ENCODE data around the gene RBM28. TPM values are rescaled to one million over a fixed set of nuclear protein-coding genes. Genes with fewer than 3 reads are reported as not detected.

RBM28 gene
- polyA plus RNA-seq, 1 donor (not counting 4 experiments of a cell fraction or from before 2014, with no cell fraction given) = 36.4 TPM

GRCh38 chr7:128287556-128287955 is 56.2 kb downstream of the RBM28 start:
- no peaks in the 10 kb centered on the region for H3K79me2 ChIP-seq (ENCODE audit: control insufficient read depth, insufficient read depth, low read length)

GRCh38 chr7:128284102-128284501 is 59.6 kb downstream of the RBM28 start:
- dilution Hi-C loops (cut with MboI; ENCODE audit: extremely low pct_ligation_motif_present, low sequenced_read_pairs) = no loop called here
- no peaks in the 10 kb centered on the region for H3K9me1 ChIP-seq (ENCODE audit: control insufficient read depth, extremely low read depth, insufficient read depth, low read length)
- H3K4me1 ChIP-seq (ENCODE audit: control insufficient read depth, extremely low read depth, insufficient read depth, low read length) = no peaks in the 10 kb centered on the region
- H3K9ac ChIP-seq (ENCODE audit: control insufficient read depth, extremely low read depth, insufficient read depth, low read length) = no peak overlapping the region
- no peaks in the 10 kb centered on the region for H3K79me2 ChIP-seq (ENCODE audit: control insufficient read depth, insufficient read depth, low read length)
- H3K36me3 ChIP-seq (ENCODE audit: control insufficient read depth in 2 of 2, extremely low read depth in 1 of 2, insufficient read depth in 2 of 2, low read length in 2 of 2) = peaks cover 0 to 1% of the 10 kb centered on the region in 2 experiments
- no peak overlapping the region for H2AFZ ChIP-seq (ENCODE audit: control insufficient read depth, low read length)
- FAIRE-seq (no peak), DNase-seq (ENCODE audit: low read depth, low spot score) (no peak)
- TF ChIP-seq EZH2 (IDR thresholded peaks at IDR 0.05; ENCODE audit: low read length) = no peak
- TF ChIP-seq, protein P1, sequence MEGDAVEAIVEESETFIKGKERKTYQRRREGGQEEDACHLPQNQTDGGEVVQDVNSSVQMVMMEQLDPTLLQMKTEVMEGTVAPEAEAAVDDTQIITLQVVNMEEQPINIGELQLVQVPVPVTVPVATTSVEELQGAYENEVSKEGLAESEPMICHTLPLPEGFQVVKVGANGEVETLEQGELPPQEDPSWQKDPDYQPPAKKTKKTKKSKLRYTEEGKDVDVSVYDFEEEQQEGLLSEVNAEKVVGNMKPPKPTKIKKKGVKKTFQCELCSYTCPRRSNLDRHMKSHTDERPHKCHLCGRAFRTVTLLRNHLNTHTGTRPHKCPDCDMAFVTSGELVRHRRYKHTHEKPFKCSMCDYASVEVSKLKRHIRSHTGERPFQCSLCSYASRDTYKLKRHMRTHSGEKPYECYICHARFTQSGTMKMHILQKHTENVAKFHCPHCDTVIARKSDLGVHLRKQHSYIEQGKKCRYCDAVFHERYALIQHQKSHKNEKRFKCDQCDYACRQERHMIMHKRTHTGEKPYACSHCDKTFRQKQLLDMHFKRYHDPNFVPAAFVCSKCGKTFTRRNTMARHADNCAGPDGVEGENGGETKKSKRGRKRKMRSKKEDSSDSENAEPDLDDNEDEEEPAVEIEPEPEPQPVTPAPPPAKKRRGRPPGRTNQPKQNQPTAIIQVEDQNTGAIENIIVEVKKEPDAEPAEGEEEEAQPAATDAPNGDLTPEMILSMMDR (optimal IDR thresholded peaks at IDR 0.05 in 1 of 3, IDR thresholded peaks at IDR 0.05 in 1 of 3, conservative IDR thresholded peaks at IDR 0.05 in 1 of 3; ENCODE audit: extremely low read depth in 1 of 3, insufficient read depth in 2 of 3, low read length in 3 of 3) = no peak
- H3K27me3 ChIP-seq (ENCODE audit: control insufficient read depth, extremely low read depth, insufficient read depth, low read length) = no peaks in the 10 kb centered on the region
- H3K27ac ChIP-seq (ENCODE audit: control insufficient read depth, insufficient read depth, low read length) = no peak overlapping the region
- no peaks in the 10 kb centered on the region for H4K20me1 ChIP-seq (ENCODE audit: control insufficient read depth, extremely low read depth, insufficient read depth, low read length)
- H3K4me2 ChIP-seq (ENCODE audit: control insufficient read depth, extremely low read depth, insufficient read depth, low read depth, low read length) = no peak overlapping the region
- H3K4me3 ChIP-seq (ENCODE audit: control insufficient read depth in 2 of 3, extremely low read depth in 1 of 3, insufficient read depth in 2 of 3, low read depth in 1 of 3, low read length in 3 of 3) = no peak overlapping the region
- peaks cover 3% of the 10 kb centered on the region for H3K9me3 ChIP-seq (ENCODE audit: control insufficient read depth, low read depth, low read length)

More at GRCh38 chr7:128287556-128287955, 56.2 kb downstream of the RBM28 start:
- Histone ChIP-seq H2AFZ (ENCODE audit: control insufficient read depth, low read length) (no peak overlapping the region), H3K4me1 (ENCODE audit: control insufficient read depth, extremely low read depth, insufficient read depth, low read length) (no peaks in the 10 kb centered on the region), H3K27ac (ENCODE audit: control insufficient read depth, insufficient read depth, low read length) (no peak overlapping the region), H3K4me2 (ENCODE audit: control insufficient read depth, extremely low read depth, insufficient read depth, low read depth, low read length) (no peak overlapping the region), H3K27me3 (ENCODE audit: control insufficient read depth, extremely low read depth, insufficient read depth, low read length) (no peaks in the 10 kb centered on the region), H3K36me3 (ENCODE audit: control insufficient read depth in 2 of 2, extremely low read depth in 1 of 2, insufficient read depth in 2 of 2, low read length in 2 of 2) (peaks cover 0 to 1% of the 10 kb centered on the region in 2 experiments), H3K9ac (ENCODE audit: control insufficient read depth, extremely low read depth, insufficient read depth, low read length) (no peak overlapping the region), H3K4me3 (ENCODE audit: control insufficient read depth in 2 of 3, extremely low read depth in 1 of 3, insufficient read depth in 2 of 3, low read depth in 1 of 3, low read length in 3 of 3) (no peak overlapping the region), H3K9me3 (ENCODE audit: control insufficient read depth, low read depth, low read length) (no peaks in the 10 kb centered on the region), H3K9me1 (ENCODE audit: control insufficient read depth, extremely low read depth, insufficient read depth, low read length) (no peaks in the 10 kb centered on the region), H4K20me1 (ENCODE audit: control insufficient read depth, extremely low read depth, insufficient read depth, low read length) (no peaks in the 10 kb centered on the region)
- TF ChIP-seq, protein P1 (optimal IDR thresholded peaks at IDR 0.05 in 1 of 3, IDR thresholded peaks at IDR 0.05 in 1 of 3, conservative IDR thresholded peaks at IDR 0.05 in 1 of 3; ENCODE audit: extremely low read depth in 1 of 3, insufficient read depth in 2 of 3, low read length in 3 of 3) = no peak
- TF ChIP-seq EZH2 (IDR thresholded peaks at IDR 0.05; ENCODE audit: low read length) = no peak
- DNase-seq (ENCODE audit: low read depth, low spot score) = no peak
- dilution Hi-C loops (cut with MboI; ENCODE audit: extremely low pct_ligation_motif_present, low sequenced_read_pairs) = no loop called here
- FAIRE-seq = no peak

All from keratinocyte (primary cell).